ENCODE data around the gene BCL2L11. TPM values are rescaled to one million over a fixed set of nuclear protein-coding genes. Genes with fewer than 3 reads are reported as not detected.

The BCL2L11 gene
- total RNA-seq, 1 donor from 2014 or later, result 13.8 TPM

DNA sequence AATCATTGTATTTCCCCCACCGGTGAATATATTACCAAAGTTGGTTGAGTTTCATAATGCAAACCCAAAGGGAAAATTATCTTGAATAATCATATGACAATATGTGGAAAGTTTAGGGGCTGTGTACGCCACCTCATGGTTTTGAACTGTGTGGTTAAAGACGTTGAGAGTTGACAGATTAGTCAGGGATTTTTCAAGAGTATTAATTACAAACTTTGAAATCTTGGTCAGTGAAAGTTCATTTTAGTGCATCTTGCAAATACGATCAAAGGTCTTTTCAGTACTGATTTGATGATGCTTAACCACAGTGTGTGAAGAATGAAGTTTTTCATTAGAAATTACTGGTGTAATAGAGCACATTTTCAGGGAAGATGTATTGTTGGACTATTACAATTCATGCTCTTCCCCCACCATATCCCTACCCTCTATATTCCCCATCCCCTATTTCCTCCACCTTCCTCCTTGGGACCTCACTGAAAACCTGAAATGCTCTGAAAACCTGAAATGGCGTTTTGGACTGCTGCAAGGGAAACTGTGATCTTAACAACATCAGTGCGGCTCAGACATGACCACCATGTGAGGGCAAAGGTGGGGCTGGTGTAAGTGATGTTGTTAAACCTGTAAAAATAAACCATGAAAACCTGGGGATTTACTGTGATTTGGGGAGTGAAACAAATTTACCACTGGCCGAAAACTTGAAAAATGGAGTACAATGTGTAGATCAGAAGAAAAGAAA, 4.5 kb upstream of the BCL2L11 start:
- DNase-seq (ENCODE audit: low read depth), result no peak
- Histone ChIP-seq H3K4me3 (ENCODE audit: low read depth, low read length) (no peak overlapping the region), H3K27me3 (ENCODE audit: control insufficient read depth, insufficient read depth, low read length) (peaks cover 16% of the 10 kb centered on the region), H3K36me3 (ENCODE audit: control insufficient read depth, insufficient read depth, low read length) (no peaks in the 10 kb centered on the region)
- TF ChIP-seq, protein P1, sequence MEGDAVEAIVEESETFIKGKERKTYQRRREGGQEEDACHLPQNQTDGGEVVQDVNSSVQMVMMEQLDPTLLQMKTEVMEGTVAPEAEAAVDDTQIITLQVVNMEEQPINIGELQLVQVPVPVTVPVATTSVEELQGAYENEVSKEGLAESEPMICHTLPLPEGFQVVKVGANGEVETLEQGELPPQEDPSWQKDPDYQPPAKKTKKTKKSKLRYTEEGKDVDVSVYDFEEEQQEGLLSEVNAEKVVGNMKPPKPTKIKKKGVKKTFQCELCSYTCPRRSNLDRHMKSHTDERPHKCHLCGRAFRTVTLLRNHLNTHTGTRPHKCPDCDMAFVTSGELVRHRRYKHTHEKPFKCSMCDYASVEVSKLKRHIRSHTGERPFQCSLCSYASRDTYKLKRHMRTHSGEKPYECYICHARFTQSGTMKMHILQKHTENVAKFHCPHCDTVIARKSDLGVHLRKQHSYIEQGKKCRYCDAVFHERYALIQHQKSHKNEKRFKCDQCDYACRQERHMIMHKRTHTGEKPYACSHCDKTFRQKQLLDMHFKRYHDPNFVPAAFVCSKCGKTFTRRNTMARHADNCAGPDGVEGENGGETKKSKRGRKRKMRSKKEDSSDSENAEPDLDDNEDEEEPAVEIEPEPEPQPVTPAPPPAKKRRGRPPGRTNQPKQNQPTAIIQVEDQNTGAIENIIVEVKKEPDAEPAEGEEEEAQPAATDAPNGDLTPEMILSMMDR (IDR thresholded peaks at IDR 0.05; ENCODE audit: insufficient read depth, low read length, poor library complexity, severe bottlenecking), result no peak

DNA sequence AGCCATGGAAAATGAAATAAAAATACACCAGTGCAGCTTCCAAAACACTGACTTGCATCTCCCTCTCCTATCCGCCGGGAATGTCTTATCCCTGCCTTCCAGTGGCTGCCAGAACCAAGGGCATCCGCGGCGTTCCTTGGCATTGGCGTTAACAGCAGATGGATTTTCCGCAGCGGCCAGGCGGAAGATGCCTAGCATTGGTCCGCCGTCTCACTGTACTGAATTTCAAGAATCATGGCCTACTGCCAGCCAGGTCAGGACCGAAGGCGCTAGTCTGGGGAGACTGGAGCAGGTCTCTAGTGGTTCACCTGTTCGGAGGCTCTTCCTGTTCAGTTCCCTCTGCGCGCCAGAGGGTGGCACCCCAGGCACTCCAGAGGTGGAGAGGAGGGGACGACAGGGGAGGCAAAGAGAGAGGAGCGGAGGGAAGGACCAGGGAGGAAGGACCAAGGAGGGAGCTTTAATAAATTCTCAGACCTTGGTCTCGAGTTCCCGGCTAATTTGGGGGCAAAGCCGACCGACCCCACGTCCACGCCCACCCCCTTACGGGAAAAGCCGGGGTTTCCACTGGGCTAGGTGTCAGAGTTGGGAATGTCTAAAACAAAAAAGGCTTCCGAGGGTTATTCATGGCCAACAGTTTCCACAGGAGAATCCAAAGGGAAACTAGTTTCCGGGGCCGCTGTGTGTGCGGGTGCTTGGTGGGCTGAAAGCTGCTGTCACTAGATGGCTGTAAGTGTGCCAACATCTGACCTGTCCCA, 3.7 kb upstream of the BCL2L11 start:
- peak overlapping the region; percentile 39 for H3K4me3 ChIP-seq (ENCODE audit: low read depth, low read length)
- peaks cover 16% of the 10 kb centered on the region for H3K27me3 ChIP-seq (ENCODE audit: control insufficient read depth, insufficient read depth, low read length)
- no peak for DNase-seq (ENCODE audit: low read depth)
- no peaks in the 10 kb centered on the region for H3K36me3 ChIP-seq (ENCODE audit: control insufficient read depth, insufficient read depth, low read length)
- TF ChIP-seq, protein P1 (IDR thresholded peaks at IDR 0.05; ENCODE audit: insufficient read depth, low read length, poor library complexity, severe bottlenecking), result peak; percentile 97

DNA sequence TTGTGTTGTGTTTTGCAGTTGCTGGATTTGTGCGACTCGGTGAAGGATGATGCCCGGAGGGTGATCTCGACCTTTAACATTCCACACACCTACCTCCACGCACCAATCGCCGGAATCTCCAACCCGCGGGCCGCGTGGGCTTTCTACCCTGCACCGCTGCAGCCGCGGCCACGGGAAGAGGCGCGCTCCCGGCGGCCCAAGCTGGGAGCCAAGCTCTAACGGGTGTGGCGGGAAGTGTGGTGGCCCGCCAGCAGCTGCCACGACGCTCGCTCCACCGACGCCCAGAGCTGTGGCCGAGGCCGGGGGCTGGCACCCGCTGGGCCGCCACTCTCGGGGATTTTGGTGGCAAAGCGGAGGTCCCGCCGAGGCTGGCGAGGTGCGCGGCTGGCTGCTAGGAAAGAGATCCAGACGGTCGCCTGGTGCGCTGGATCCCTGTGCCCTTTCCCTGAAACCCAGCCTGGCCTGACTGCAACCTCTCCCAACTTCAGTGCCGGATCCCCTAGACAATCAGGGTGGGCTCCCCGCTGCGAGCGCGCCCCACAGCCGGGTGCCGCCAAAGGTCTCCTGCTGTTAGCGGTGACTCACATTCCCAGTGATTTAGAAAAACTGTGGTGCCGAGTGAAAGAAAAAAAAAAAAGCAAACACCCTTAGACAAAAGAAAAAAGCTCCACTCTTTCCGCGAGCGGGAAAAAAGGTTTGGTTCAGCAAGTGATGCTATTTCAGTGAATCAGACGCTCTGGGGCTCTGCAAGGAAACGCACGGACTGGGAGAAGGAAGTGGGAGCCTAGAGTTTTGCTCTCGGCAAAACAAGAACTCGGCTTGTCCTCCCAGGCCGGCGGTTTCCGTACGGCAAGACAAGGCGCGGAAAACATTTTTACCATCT, 2.9 kb upstream of the BCL2L11 start:
- Histone ChIP-seq H3K36me3 (ENCODE audit: control insufficient read depth, insufficient read depth, low read length) (no peaks in the 10 kb centered on the region), H3K4me3 (ENCODE audit: low read depth, low read length) (peak overlapping the region; percentile 39), H3K27me3 (ENCODE audit: control insufficient read depth, insufficient read depth, low read length) (peaks cover 16% of the 10 kb centered on the region)
- TF ChIP-seq, protein P1 (IDR thresholded peaks at IDR 0.05; ENCODE audit: insufficient read depth, low read length, poor library complexity, severe bottlenecking), result no peak
- DNase-seq (ENCODE audit: low read depth), result no peak

DNA sequence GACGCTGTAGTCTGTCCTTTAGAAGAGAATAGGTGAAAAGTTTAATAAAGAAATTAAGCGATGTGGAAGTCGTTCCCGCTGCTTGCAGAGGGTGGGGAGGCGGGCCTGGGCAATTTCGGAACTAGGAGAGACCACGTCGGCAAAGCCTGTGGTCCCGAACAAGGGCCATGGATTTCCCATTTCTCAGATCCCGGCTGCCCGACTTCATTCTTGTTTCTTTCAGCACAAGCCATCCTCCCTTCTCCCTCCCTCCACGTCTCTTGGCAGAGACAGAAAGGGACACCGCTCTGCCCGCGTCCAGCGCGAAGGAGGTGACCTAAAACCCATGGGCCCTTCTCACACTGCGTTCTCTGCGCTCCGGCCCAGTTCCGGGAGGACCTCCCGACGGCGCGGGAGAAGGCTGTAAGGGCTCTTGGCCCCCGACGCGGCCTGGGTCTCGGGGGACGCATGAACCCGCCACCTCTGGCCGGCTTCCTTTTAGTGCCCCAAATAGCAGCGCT, 2.2 kb upstream of the BCL2L11 start:
- TF ChIP-seq, protein P1 (IDR thresholded peaks at IDR 0.05; ENCODE audit: insufficient read depth, low read length, poor library complexity, severe bottlenecking), result no peak
- Histone ChIP-seq H3K4me3 (ENCODE audit: low read depth, low read length) (no peak overlapping the region), H3K27me3 (ENCODE audit: control insufficient read depth, insufficient read depth, low read length) (peaks cover 16% of the 10 kb centered on the region), H3K36me3 (ENCODE audit: control insufficient read depth, insufficient read depth, low read length) (no peaks in the 10 kb centered on the region)
- no peak for DNase-seq (ENCODE audit: low read depth)

- no peak for DNase-seq (ENCODE audit: low read depth)
- peak overlapping the region; percentile 48 for H3K4me3 ChIP-seq (ENCODE audit: low read depth, low read length)
- no peaks in the 10 kb centered on the region for H3K36me3 ChIP-seq (ENCODE audit: control insufficient read depth, insufficient read depth, low read length)
- peaks cover 16% of the 10 kb centered on the region for H3K27me3 ChIP-seq (ENCODE audit: control insufficient read depth, insufficient read depth, low read length)
- TF ChIP-seq, protein P1 (IDR thresholded peaks at IDR 0.05; ENCODE audit: insufficient read depth, low read length, poor library complexity, severe bottlenecking), result no peak
Observed at GRCh38 chr2:111118981-111119821, 1.5 kb upstream of the BCL2L11 start.

All from kidney epithelial cell (primary cell).